Right renal pelvis (tissue), 4 donors: ENCODE results near the gene SGTB. TPM values are rescaled to one million over a fixed set of nuclear protein-coding genes. Genes with fewer than 3 reads are reported as not detected.

Experiments
- DNase-seq, 4 donors: peaks; one replicate each; pipeline ENCODE4 v3.0.0-alpha.2; 2013; ENCODE audit warnings: low read depth in 4 of 4, low spot score in 3 of 4, missing footprints in 1 of 4
- polyA plus RNA-seq, 4 donors: library from polyadenylated mRNA; unstranded; fragments of 120-200 nt; gene quantifications; one replicate each; pipeline ENCODE4 v1.2.1, GENCODE V29; 2013; ENCODE audit not compliant: insufficient read length in 4 of 4

The SGTB gene
- 10 to 100 TPM in 2 of 4 donors, 1 to 10 TPM in 2; 8.1 to 10.6 (median 9.8) TPM for polyA plus RNA-seq

GRCh38 chr5:65721720-65722574 is at the start of gene SGTB, which contains the start of gene NLN:
SGTB (minus strand) TSS chr5:65722109; CDS start chr5:65720807, 1,302 bp downstream.
NLN (plus strand) TSS chr5:65722205; CDS start chr5:65722374, 169 bp downstream.
- peak; percentile 77 to 82 (median 78) for DNase-seq

GRCh38 chr5:65771266-65771665 is 49.4 kb upstream of the SGTB start:
- no peak for DNase-seq

GRCh38 chr5:65769539-65769938 is 47.6 kb upstream of the SGTB start:
- DNase-seq: no peak

- no peak for DNase-seq
Measured at GRCh38 chr5:65768723-65769346, 46.9 kb upstream of the SGTB start.

- DNase-seq: no peak
Measured at GRCh38 chr5:65767565-65767964, 45.7 kb upstream of the SGTB start.

GRCh38 chr5:65766781-65767180 is 44.9 kb upstream of the SGTB start:
- no peak for DNase-seq

- no peak for DNase-seq
Measured at GRCh38 chr5:65766175-65766574, 44.3 kb upstream of the SGTB start.

- no peak for DNase-seq
Measured at GRCh38 chr5:65765582-65765981, 43.7 kb upstream of the SGTB start.

GRCh38 chr5:65762234-65762633 is 40.3 kb upstream of the SGTB start:
- DNase-seq: no peak

GRCh38 chr5:65760504-65761275 is 38.8 kb upstream of the SGTB start:
- DNase-seq: no peak

GRCh38 chr5:65758546-65759144 is 36.7 kb upstream of the SGTB start:
- DNase-seq: no peak

GRCh38 chr5:65753189-65753588 is 31.3 kb upstream of the SGTB start:
- no peak for DNase-seq

- no peak for DNase-seq
Measured at GRCh38 chr5:65750938-65751337, 29.0 kb upstream of the SGTB start.

- no peak for DNase-seq
Measured at GRCh38 chr5:65749956-65750355, 28.0 kb upstream of the SGTB start.

GRCh38 chr5:65749221-65749844 is 27.4 kb upstream of the SGTB start:
- no peak for DNase-seq

GRCh38 chr5:65742565-65743231 is 20.8 kb upstream of the SGTB start:
- peak in 2 of 4 donors; percentile 7 to 9 for DNase-seq

GRCh38 chr5:65739162-65739561 is 17.3 kb upstream of the SGTB start:
- DNase-seq: no peak

GRCh38 chr5:65738305-65738704 is 16.4 kb upstream of the SGTB start:
- no peak for DNase-seq

GRCh38 chr5:65737842-65738241 is 15.9 kb upstream of the SGTB start:
- DNase-seq: no peak

- DNase-seq: no peak
Measured at GRCh38 chr5:65736011-65736410, 14.1 kb upstream of the SGTB start.
